ENCODE data around the gene ZNF609.

- TF ChIP-seq POLR2A (IDR thresholded peaks at IDR 0.05; ENCODE audit: low read depth, low read length) (no peak), POLR2AphosphoS5 (IDR thresholded peaks at IDR 0.05; ENCODE audit: low read depth, low read length) (no peak), PAX5 (IDR thresholded peaks at IDR 0.05; ENCODE audit: insufficient read depth, low read length, severe bottlenecking) (no peak), SPI1 (IDR thresholded peaks at IDR 0.05; ENCODE audit: low read depth, low read length) (no peak), TAF1 (IDR thresholded peaks at IDR 0.05; ENCODE audit: low read depth, low read length) (no peak), POU2F2 (IDR thresholded peaks at IDR 0.05; ENCODE audit: low read depth, low read length) (no peak)
Observed at GRCh38 chr15:64732156-64732860, 271.9 kb downstream of the ZNF609 start.
